ENCODE data around the gene PPL. TPM values are rescaled to one million over a fixed set of nuclear protein-coding genes. Genes with fewer than 3 reads are reported as not detected.
"Not testable (repeated sequence)": the region's sequence is repeated elsewhere in the genome, so short reads cannot be mapped to it uniquely, and the experiment has no call there.

PPL gene
- total RNA-seq, 1 donor from 2014 or later: 26.4 TPM

DNA sequence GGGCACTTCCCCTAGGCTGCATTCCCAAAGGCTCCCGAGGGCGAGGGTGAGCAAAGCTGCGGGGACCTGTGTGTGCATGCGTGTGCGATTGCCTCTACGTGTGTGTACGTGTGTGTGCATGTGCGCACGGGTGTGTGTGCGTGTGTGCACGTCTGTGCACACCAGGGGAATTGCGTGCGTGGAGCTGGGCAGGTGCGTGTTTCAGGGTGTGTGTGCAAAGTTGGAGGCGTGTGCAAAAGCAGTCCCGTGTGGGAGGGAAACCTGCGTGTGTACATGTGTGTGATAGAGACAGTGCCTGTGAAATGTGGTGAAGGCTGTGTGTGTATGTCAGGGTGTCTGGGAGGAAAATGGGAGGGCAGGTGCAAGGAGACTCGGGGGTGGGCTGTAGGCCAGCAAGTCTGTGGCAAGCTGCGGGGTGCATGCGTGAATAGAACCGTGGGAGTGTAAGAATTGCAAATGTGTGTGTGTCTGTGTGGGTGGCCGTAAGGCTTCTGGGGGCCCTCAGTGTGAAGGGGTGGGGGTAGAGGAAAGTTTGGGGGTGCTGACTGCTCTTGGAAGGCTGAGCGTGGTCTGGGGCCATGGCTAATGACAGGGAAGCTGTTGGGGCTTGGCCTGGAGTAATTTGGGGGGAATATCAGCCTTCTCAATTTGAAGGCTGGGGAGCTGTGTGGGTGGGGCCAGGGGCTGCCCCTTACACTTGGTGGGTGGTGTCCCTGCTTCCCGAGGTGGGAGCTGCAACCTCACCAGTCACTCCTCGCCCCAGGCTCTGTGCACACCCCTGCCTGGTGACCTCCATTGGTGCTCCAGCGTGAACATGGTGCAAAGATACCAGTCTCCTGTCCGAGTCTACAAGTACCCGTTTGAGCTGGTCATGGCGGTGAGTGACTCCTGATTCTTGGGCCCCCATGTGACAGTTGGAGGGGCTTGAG, 21.8 kb upstream of the PPL start:
- peak; percentile 51 for DNase-seq (ENCODE audit: low spot score)
- no peak for ATAC-seq

- ATAC-seq: peak; percentile 88
- DNase-seq (ENCODE audit: low spot score): peak; percentile 100
Observed at GRCh38 chr16:4957720-4958509, 21.0 kb upstream of the PPL start, which contains the start of gene SEC14L5. Gene SEC14L5, plus strand, starts transcription at chr16:4958330. Its CDS starts 994 bp downstream, at chr16:4959324.

DNA sequence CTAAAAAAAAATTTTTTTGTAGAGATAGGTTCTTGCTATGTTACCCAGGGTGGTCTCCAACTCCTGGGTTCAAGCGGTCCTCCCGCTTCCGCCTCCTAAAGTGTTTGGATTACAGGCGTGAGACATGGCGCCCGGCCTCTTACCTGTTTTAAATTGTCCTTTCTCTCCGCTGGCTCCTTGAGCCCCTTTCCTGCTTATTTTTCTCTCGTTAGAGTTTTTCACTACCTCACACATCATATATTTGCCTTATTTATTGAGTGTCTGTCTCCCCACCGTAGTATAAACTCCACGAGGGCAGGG, 20.4 kb upstream of the PPL start:
- DNase-seq (ENCODE audit: low spot score) (no peak), ATAC-seq (peak; percentile 0)

DNA sequence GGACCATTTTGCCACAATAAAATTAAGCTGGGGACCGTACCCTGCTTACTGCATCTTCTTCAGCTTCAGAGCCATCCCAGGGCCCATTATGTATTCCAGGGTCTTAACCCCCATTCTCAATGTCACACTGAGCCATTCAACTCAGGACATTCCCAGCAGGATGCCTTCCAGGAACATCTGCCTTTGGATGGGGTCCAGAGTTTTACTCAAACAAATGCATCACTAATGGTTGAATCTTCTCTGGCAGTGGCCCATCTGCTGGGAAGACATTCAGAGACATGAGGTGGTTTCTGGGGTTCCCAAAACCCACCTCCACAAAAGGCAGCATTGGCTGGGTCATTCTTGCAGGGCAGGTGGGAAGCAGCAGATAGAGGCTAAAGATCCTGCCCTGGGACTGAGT, 17.8 kb upstream of the PPL start:
- ATAC-seq: no peak
- no peak for DNase-seq (ENCODE audit: low spot score)

GRCh38 chr16:4951583-4951982, 14.6 kb upstream of the PPL start:
- not testable (repeated sequence) for DNase-seq (ENCODE audit: low spot score); ATAC-seq

GRCh38 chr16:4949986-4950385, 13.0 kb upstream of the PPL start:
- DNase-seq (ENCODE audit: low spot score) (no peak), ATAC-seq (no peak)

DNA sequence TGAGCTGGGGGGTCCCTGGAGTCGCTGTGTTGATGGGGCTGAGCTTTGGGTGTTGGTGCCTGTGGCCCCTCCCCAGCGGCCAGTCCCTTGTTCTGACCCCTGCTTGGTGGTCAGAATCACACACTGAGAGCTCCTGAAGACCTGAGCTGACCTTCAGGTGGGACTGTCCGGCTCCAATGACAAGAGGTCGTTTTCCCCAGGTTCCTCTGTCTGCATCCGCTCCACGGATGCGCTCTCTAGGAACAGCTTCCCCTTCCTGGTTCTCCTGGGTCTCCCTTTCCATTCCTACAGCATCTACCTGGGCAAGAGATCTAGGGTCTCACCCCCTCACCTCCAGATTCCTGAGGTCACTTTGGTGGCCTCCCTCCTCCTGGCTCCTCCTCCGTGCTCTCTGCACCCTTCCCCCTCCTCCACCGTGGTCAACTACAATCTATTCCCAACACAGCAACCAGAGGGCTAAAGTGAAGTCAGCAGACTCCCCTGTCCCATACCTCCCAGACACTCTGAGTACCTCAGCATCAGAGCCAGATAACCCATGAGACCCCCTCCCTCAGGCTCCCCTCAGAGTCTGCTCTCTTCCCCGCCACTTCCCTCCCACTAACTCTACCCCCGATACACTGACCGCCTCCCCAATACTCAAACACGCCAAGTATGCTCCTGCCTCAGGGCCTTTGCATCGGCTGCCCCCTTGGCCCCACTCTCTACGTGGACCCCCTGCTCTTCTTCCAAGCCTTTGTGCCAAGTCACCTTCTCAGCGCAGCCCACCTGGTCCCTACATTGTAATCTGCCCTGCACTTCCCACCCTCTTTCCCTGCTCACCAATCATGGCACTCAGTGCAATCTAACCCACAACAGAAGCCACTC, 12.2 kb upstream of the PPL start:
- no peak for ATAC-seq
- DNase-seq (ENCODE audit: low spot score): no peak

GRCh38 chr16:4947722-4948503, 11.0 kb upstream of the PPL start:
- DNase-seq (ENCODE audit: low spot score): no peak
- no peak for ATAC-seq

GRCh38 chr16:4946917-4947316, 10.0 kb upstream of the PPL start:
- DNase-seq (ENCODE audit: low spot score) (no peak), ATAC-seq (no peak)

- DNase-seq (ENCODE audit: low spot score) (no peak), ATAC-seq (no peak)
Observed at GRCh38 chr16:4945560-4946502, 8.9 kb upstream of the PPL start.

DNA sequence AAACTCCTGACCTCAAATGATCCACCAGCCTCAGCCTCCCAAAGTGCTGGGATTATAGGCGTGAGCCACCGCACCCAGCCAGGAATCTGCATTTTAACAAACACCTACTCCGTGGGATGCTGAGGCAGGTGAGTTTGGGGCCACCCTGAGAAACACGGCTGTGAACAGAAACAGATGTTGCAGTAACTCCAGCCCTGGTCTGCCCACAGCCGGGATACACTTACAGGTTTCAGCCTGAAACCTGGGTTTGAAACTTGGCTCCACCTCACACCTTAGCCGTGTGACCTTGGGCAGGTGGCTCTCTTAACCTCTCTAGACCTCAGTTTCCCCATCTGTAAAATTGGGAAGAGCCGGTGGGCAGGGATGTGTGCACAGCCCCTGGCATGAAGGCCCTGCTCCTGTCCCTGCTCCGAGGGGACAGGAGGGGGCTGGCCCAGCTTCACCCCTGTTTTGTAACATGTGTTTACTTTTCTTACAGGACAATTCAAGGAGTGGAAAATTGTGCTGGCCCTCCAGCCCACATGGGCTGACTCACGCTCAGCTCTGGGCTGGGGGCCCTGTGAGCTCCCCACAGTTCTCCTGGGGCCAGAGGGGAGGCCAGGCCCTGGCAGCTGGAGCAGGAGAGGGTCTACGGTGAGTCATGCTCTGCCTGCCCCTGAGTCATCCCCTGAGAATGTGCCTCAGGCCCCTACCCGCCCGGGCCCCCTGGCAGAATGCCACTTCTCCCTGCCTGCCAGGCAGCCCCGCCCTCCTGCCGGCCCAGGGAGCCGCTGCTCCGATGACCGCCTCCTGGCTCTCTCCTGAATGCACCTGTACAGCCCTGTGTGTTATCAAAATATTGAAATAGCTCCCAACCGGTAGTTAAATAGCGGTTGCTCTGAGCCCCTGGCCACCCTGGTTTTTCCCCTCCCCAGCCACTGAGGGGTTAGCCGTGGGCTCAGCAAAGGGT, 7.7 kb upstream of the PPL start:
- DNase-seq (ENCODE audit: low spot score): peak; percentile 67
- peak; percentile 90 for ATAC-seq

DNA sequence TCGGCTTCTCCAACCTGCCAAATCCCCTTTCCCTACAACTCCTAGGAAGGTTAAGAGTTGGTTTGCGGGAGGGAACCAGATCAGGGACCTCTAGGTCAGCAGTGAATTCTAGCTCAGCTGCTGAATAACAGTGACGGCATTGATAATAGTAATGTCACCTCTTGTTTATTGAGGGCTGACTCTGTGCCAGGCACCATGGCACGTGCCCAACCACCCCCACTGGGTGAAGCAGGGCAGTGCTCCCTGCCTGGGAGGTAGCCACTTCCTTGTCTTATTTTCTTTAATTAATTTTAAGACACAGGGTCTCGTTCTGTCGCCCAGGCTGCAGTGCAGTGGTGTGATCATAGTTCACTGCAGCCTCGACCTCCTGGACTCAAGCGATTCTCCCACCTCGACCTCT, 5.5 kb upstream of the PPL start:
- no peak for ATAC-seq

DNA sequence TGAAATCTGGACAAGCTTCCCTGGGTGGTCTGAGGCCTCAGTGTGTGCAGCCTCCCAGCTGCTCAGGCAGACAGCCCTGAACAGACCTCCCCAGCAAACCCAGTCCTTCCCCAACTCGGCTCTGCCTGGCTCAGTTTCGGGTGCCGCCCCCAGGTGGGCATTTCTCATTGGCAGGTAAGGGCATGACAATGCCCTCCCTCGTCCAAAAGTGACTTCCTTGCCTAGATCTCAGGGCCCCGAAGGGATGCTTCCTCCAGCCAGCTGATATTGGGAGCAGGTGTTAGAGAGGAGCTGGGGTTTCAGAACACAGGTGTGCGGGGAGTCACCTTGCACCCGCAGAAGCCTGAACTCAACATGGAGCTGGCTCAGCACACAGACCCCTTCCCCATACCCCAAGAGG, 3.8 kb upstream of the PPL start:
- DNase-seq (ENCODE audit: low spot score) (no peak), ATAC-seq (no peak)

More for the DNA sequence above, 5.5 kb upstream of the PPL start:
- no peak for DNase-seq (ENCODE audit: low spot score)

GRCh38 chr16:4938683-4939030, 1.7 kb upstream of the PPL start:
- DNase-seq (ENCODE audit: low spot score) (no peak), ATAC-seq (no peak)

DNA sequence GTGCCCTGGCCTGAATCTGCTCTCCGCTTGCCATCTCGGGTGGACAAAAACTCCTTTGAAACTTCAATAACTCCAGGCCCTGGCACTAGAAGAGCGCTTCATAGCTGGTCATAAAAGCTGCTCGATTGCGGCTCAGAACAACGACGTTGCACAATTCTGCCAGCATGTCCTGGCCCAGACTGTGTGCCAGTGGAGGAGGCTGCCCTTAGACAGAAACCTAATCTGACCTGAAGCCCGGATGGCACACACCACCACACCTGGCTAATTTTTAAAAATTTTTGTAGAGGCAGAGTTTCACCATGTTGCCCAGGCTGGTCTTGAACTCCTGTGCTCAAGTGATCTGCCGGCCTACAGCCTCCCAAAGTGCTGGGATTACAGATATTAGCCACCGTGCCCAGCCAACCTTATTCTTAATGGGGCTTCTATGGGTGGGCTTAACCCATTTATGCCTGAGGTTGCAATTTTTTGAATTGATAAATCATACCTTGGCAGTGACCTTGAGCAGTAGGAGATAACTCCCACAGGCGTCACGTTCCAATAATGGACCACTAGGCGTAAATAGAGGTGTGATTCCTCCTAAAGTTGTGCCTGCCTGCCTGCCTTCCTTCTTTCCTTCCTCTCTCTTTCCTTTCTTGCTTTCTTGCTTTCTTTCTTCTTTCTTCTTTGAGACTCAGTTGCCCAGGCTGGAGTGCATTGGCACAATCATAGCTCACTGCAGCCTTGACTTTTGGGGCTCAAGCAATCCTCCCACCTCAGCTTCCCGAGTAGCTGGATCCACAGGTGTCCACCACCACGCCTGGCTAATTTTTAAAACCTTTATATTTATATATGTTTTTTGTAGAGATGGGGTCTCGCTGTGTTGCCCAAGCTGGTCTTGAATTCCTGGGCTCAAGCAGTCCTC, 1.1 kb upstream of the PPL start:
- DNase-seq (ENCODE audit: low spot score) (peak; percentile 91), ATAC-seq (peak; percentile 53)

- DNase-seq (ENCODE audit: low spot score) (peak; percentile 77), ATAC-seq (peak; percentile 57)
Observed at GRCh38 chr16:4936181-4936990, 562 bp downstream of the PPL start.

All from left lobe of liver (tissue), 2 donors.